GM12878 (cell line): ENCODE results near the gene RIMBP2. TPM values are rescaled to one million over a fixed set of nuclear protein-coding genes. Genes with fewer than 3 reads are reported as not detected.

Experiments used
- ATAC-seq: fragments of 200-7000 bp; cut with Tn5 transposase; 3 replicates; pipeline ENCODE4 v1.9.1; 2020; ENCODE audit warnings: mild to moderate bottlenecking, moderate library complexity
- BruUV-seq: library from RNA; stranded (reverse); fragments of 400-500 nt; replicated peaks from 2 replicates; lab custom pipeline; 2021; lab: Mats Ljungman, UMichigan
- CTCF ChIA-PET: fragments of 300-600 bp; sonication (Branson Sonifier 250); formaldehyde crosslinking; extraction: SDS; loops from one replicate; lab custom pipeline; 2021; ENCODE audit warnings: inconsistent platforms; lab: Yijun Ruan, JAX
- POLR2A ChIA-PET: fragments of 350-600 bp; formaldehyde crosslinking; extraction: SDS; loops from one replicate; lab custom pipeline; 2021; ENCODE audit warnings: inconsistent platforms; lab: Charles Lee
- RAD21 ChIA-PET: fragments of 300-600 bp; sonication (Branson Sonifier 250); formaldehyde crosslinking; loops from one replicate; lab custom pipeline; 2023; ENCODE audit warnings: antibody characterized with exemption; ENCODE audit not compliant: unreplicated experiment; lab: Charles Lee
- SMC1A ChIA-PET: fragments of 300-600 bp; sonication (Branson Sonifier 250); formaldehyde crosslinking; loops from one replicate; lab custom pipeline; 2023; ENCODE audit not compliant: unreplicated experiment, uncharacterized antibody; lab: Charles Lee
- DNase-seq: peaks from one replicate; pipeline ENCODE4 v3.0.0-alpha.2; 2011; ENCODE audit warnings: low read depth, low spot score
- FAIRE-seq: peaks from 3 replicates; lab custom pipeline; 2011; peaks lifted over from hg19 to GRCh38; lab: Jason Lieb, UNC
- H2AFZ ChIP-seq: 2 replicates; pipeline ENCODE4 v1.6.0; 2011; ENCODE audit warnings: low read depth, low read length, control low read depth; ENCODE audit not compliant: control insufficient read depth
- H3K27ac ChIP-seq: 2 replicates; pipeline ENCODE4 v1.5.1; 2011; ENCODE audit warnings: control low read depth; ENCODE audit not compliant: control insufficient read depth, insufficient read depth
- H3K27me3 ChIP-seq, 2 experiments: replicated peaks in 1 of 2; 2 replicates each; pipeline versions ENCODE4 v1.6.0 to v1.6.1; 2011; ENCODE audit warnings: low read length in 1 of 2; ENCODE audit not compliant: control insufficient read depth in 2 of 2, insufficient read depth in 2 of 2
- H3K36me3 ChIP-seq, 2 experiments: 2 replicates each; pipeline ENCODE4 v1.5.1; 2011; ENCODE audit warnings: low read length in 1 of 2; ENCODE audit not compliant: control insufficient read depth in 2 of 2, insufficient read depth in 2 of 2
- H3K4me1 ChIP-seq: 2 replicates; pipeline ENCODE4 v1.6.1; 2011; ENCODE audit warnings: mild to moderate bottlenecking, low read length, moderate library complexity, mixed read lengths; ENCODE audit not compliant: control insufficient read depth, insufficient read depth
- H3K4me2 ChIP-seq: 2 replicates; pipeline ENCODE4 v1.6.0; 2011; ENCODE audit warnings: control low read depth; ENCODE audit not compliant: control insufficient read depth, insufficient read depth
- H3K4me3 ChIP-seq: fragments of 200-600 bp; sonication (generic); 2 replicates; pipeline ENCODE4 v1.5.1; 2016
- H3K79me2 ChIP-seq: 2 replicates; pipeline ENCODE4 v1.6.0; 2011; ENCODE audit warnings: low read length; ENCODE audit not compliant: control insufficient read depth, insufficient read depth
- H3K9ac ChIP-seq: 2 replicates; pipeline ENCODE4 v1.8.0; 2011; ENCODE audit warnings: low read length, control low read depth, mixed read lengths; ENCODE audit not compliant: control insufficient read depth, insufficient read depth
- H3K9me3 ChIP-seq: replicated peaks from 3 replicates; pipeline ENCODE4 v1.5.1; 2011; ENCODE audit warnings: mild to moderate bottlenecking, low read length; ENCODE audit not compliant: control insufficient read depth, insufficient read depth
- H4K20me1 ChIP-seq: 2 replicates; pipeline ENCODE4 v1.6.0; 2011; ENCODE audit not compliant: control insufficient read depth, insufficient read depth
- ASH2L ChIP-seq: fragments of 300-600, 200-600 bp; sonication (generic); IDR thresholded peaks from 2 replicates; pipeline ENCODE4 v1.6.1; 2017; ENCODE audit warnings: low read depth, mild to moderate bottlenecking, borderline replicate concordance
- BCL11A ChIP-seq: IDR thresholded peaks from 2 replicates; pipeline ENCODE4 v1.6.1; 2011; ENCODE audit warnings: low read depth, low read length
- CBFB ChIP-seq: IDR thresholded peaks from 2 replicates; pipeline ENCODE4 v1.6.1; 2016; ENCODE audit warnings: antibody characterized with exemption, low read depth
- JUNB ChIP-seq: IDR thresholded peaks from 2 replicates; pipeline ENCODE4 v1.6.1; 2016; ENCODE audit warnings: antibody characterized with exemption, mild to moderate bottlenecking
- PAX5 ChIP-seq: IDR thresholded peaks from 2 replicates; pipeline ENCODE4 v1.6.1; 2011; ENCODE audit warnings: low read depth, low read length, borderline replicate concordance
- RAD21 ChIP-seq: IDR thresholded peaks from 2 replicates; pipeline ENCODE4 v1.6.1; 2011; ENCODE audit warnings: mild to moderate bottlenecking, low read depth, low read length, moderate library complexity; ENCODE audit not compliant: insufficient read depth
- RB1 ChIP-seq: fragments of 450-650 bp; formaldehyde crosslinking; IDR thresholded peaks from 2 replicates; pipeline ENCODE4 v1.6.1; 2017; ENCODE audit warnings: mild to moderate bottlenecking, borderline replicate concordance
- RBBP5 ChIP-seq: fragments of 200-600 bp; sonication (generic); conservative IDR thresholded peaks from 2 replicates; pipeline ENCODE4 v1.6.1; 2016
- SIN3A ChIP-seq: IDR thresholded peaks from 2 replicates; pipeline ENCODE4 v1.6.1; 2012; ENCODE audit warnings: low read depth, low read length, improper control_type of control experiment
- SMARCA5 ChIP-seq: fragments of 450-650 bp; IDR thresholded peaks from 2 replicates; pipeline ENCODE4 v1.6.1; 2017; ENCODE audit warnings: mild to moderate bottlenecking
- ZNF274 ChIP-seq: IDR thresholded peaks from one replicate; pipeline ENCODE4 v1.8.0; 2011; ENCODE audit not compliant: insufficient read length, insufficient read depth
- ZNF384 ChIP-seq: IDR thresholded peaks from 2 replicates; pipeline ENCODE4 v1.6.1; 2012; ENCODE audit warnings: low read depth, mild to moderate bottlenecking, low read length, improper control_type of control experiment, borderline replicate concordance
- WGBS: methylation state at CpG from one replicate; pipeline ENCODE4 v1.1.6; 2016; ENCODE audit warnings: low lambda C conversion rate; ENCODE audit not compliant: insufficient replicate concordance, insufficient coverage; ENCODE audit errors: missing lambda C conversion rate; 5-methylcytosine and 5-hydroxymethylcytosine counted together
- in situ Hi-C: fragments of 300-500 bp; cut with MboI; formaldehyde crosslinking; loops from 9 replicates; pipeline ENCODE4 v1.14.3; 2018; ENCODE audit warnings: mixed read lengths
- intact Hi-C: fragments of 100-400 bp; cut with micrococcal nuclease; formaldehyde crosslinking; loops from one replicate; pipeline ENCODE4 v1.14.2; 2022; ENCODE audit not compliant: unreplicated experiment
- polyA plus RNA-seq, 11 experiments: library from polyadenylated mRNA; depleted of rRNA in 4 of 11; unstranded in 6 of 11; stranded (reverse) in 5 of 11; fragments of >200 nt; fragmentation: Nextera tagmentation in 4 of 11; fragmentation: Illumina TruSeq in 1 of 11; extraction: Ambion mirVana in 4 of 11; extraction: Trizol in 1 of 11; gene quantifications; 1 replicate in 1 of 11; 2 replicates in 10 of 11; pipeline versions ENCODE4 v1.2.1 to v1.2.3, GENCODE V29; 2011 to 2016; ENCODE audit warnings: inconsistent platforms in 2 of 11, missing spikeins in 2 of 11, low read depth in 1 of 11
- total RNA-seq, 4 experiments: library from RNA; depleted of rRNA in 3 of 4; stranded (reverse); fragments of >200 nt in 3 of 4; fragmentation: Illumina TruSeq in 1 of 4; extraction: Trizol in 1 of 4; gene quantifications; 2 replicates each; pipeline versions ENCODE4 v1.2.1 to v1.2.3, GENCODE V29; 2013 to 2021
- TF ChIP-seq, protein P1 (sequence below): fragments of 450-650 bp; IDR thresholded peaks from 2 replicates; pipeline ENCODE4 v1.6.1; 2017; ENCODE audit warnings: low read depth, mild to moderate bottlenecking, moderate library complexity
- TF ChIP-seq, protein P2 (sequence below): fragments of 450-650 bp; IDR thresholded peaks from 2 replicates; pipeline ENCODE4 v1.6.1; 2016; ENCODE audit warnings: mild to moderate bottlenecking, moderate library complexity, borderline replicate concordance
- TF ChIP-seq, protein P3 (sequence below): fragments of 450-650 bp; IDR thresholded peaks from 2 replicates; pipeline ENCODE4 v1.6.1; 2017; ENCODE audit warnings: mild to moderate bottlenecking

The RIMBP2 gene
- total and polyA plus RNA-seq, 10 of the 15 experiments (the other 5 are each of a cell fraction or from before 2014, with no cell fraction given) = 0.04 to 2.9 (median 0.07) TPM; not detected in 1

GRCh38 chr12:130762319-130762675, 46.2 kb upstream of the RIMBP2 start (continued):
- TF ChIP-seq ZNF384 (no peak), RBBP5 (no peak), SMARCA5 (no peak), CBFB (no peak), ZNF274 (no peak), BCL11A (no peak)

- Histone ChIP-seq H4K20me1 (no peaks in the 10 kb centered on the region), H3K27ac (no peak overlapping the region), H3K9ac (no peak overlapping the region), H3K4me1 (no peaks in the 10 kb centered on the region; the same call in 1 of the 2 replicates), H3K27me3 (no peaks in the 10 kb centered on the region; a peak in 1 of 4 replicates), H3K36me3 (no peaks in the 10 kb centered on the region), H3K4me2 (peak overlapping the region; percentile 67), H3K4me3 (0 out of 2 replicates have a peak overlapping the region, but pooled peaks have one; percentile 9), H3K79me2 (no peaks in the 10 kb centered on the region), H2AFZ (peak overlapping the region; percentile 29; the same call in 1 of the 2 replicates), H3K9me3 (peaks cover 7% of the 10 kb centered on the region; the same call in 2 of the 3 replicates)
- WGBS = 11% methylated on average over 29 of the region's 29 CpGs
- ChIA-PET CTCF (interaction anchor here (2.4 to 2.5 kb wide), 2 partner anchors 55 to 59 kb away, joined by 9 to 16 read pairs; no protein-coding TSS in a partner anchor), RAD21 (interaction anchor here (1.2 kb wide), 1 partner anchor 10 kb away, joined by 3 read pairs; no protein-coding TSS in a partner anchor), POLR2A (no interaction called here), SMC1A (interaction anchor here (1.1 to 1.8 kb wide), 4 partner anchors 51 to 351 kb away, joined by 3 to 6 read pairs (median 5); no protein-coding TSS in a partner anchor)
- in situ Hi-C loops = loop anchor here (5.0 kb wide), 1 partner anchor 56 kb away; no protein-coding TSS in a partner anchor
- ATAC-seq (peak; percentile 90), FAIRE-seq (no peak), DNase-seq (no peak)
- BruUV-seq = no TSS peak
- intact Hi-C loops = loop anchor here (1.0 to 5.0 kb wide), 2 partner anchors 58 to 371 kb away; no protein-coding TSS in a partner anchor
- TF ChIP-seq RAD21 (peak; percentile 88), ASH2L (no peak), SIN3A (no peak), PAX5 (0 out of 2 replicates have a peak, but pooled peaks have one; percentile 41), RB1 (0 out of 2 replicates have a peak, but pooled peaks have one; percentile 21), JUNB (no peak)
- TF ChIP-seq, protein P1, sequence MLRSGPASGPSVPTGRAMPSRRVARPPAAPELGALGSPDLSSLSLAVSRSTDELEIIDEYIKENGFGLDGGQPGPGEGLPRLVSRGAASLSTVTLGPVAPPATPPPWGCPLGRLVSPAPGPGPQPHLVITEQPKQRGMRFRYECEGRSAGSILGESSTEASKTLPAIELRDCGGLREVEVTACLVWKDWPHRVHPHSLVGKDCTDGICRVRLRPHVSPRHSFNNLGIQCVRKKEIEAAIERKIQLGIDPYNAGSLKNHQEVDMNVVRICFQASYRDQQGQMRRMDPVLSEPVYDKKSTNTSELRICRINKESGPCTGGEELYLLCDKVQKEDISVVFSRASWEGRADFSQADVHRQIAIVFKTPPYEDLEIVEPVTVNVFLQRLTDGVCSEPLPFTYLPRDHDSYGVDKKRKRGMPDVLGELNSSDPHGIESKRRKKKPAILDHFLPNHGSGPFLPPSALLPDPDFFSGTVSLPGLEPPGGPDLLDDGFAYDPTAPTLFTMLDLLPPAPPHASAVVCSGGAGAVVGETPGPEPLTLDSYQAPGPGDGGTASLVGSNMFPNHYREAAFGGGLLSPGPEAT = no peak
- TF ChIP-seq, protein P2, sequence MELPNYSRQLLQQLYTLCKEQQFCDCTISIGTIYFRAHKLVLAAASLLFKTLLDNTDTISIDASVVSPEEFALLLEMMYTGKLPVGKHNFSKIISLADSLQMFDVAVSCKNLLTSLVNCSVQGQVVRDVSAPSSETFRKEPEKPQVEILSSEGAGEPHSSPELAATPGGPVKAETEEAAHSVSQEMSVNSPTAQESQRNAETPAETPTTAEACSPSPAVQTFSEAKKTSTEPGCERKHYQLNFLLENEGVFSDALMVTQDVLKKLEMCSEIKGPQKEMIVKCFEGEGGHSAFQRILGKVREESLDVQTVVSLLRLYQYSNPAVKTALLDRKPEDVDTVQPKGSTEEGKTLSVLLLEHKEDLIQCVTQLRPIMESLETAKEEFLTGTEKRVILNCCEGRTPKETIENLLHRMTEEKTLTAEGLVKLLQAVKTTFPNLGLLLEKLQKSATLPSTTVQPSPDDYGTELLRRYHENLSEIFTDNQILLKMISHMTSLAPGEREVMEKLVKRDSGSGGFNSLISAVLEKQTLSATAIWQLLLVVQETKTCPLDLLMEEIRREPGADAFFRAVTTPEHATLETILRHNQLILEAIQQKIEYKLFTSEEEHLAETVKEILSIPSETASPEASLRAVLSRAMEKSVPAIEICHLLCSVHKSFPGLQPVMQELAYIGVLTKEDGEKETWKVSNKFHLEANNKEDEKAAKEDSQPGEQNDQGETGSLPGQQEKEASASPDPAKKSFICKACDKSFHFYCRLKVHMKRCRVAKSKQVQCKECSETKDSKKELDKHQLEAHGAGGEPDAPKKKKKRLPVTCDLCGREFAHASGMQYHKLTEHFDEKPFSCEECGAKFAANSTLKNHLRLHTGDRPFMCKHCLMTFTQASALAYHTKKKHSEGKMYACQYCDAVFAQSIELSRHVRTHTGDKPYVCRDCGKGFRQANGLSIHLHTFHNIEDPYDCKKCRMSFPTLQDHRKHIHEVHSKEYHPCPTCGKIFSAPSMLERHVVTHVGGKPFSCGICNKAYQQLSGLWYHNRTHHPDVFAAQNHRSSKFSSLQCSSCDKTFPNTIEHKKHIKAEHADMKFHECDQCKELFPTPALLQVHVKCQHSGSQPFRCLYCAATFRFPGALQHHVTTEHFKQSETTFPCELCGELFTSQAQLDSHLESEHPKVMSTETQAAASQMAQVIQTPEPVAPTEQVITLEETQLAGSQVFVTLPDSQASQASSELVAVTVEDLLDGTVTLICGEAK = no peak
- TF ChIP-seq, protein P3, sequence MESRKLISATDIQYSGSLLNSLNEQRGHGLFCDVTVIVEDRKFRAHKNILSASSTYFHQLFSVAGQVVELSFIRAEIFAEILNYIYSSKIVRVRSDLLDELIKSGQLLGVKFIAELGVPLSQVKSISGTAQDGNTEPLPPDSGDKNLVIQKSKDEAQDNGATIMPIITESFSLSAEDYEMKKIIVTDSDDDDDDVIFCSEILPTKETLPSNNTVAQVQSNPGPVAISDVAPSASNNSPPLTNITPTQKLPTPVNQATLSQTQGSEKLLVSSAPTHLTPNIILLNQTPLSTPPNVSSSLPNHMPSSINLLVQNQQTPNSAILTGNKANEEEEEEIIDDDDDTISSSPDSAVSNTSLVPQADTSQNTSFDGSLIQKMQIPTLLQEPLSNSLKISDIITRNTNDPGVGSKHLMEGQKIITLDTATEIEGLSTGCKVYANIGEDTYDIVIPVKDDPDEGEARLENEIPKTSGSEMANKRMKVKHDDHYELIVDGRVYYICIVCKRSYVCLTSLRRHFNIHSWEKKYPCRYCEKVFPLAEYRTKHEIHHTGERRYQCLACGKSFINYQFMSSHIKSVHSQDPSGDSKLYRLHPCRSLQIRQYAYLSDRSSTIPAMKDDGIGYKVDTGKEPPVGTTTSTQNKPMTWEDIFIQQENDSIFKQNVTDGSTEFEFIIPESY = no peak
These were observed 45.6 kb upstream of the RIMBP2 start for GRCh38 chr12:130761537-130762318.
